Prostate gland (tissue), 2 donors: ENCODE measurements around the gene RIOK3. TPM values are rescaled to one million over a fixed set of nuclear protein-coding genes. Genes with fewer than 3 reads are reported as not detected.

Experiments
- DNase-seq: peaks from one replicate; pipeline ENCODE4 v3.0.0-alpha.2; 2019; ENCODE audit warnings: low spot score
- H3K27ac ChIP-seq, 2 donors: fragments of 200-600 bp; sonication (generic); 2 replicates each; pipeline ENCODE4 v1.5.1; 2017 to 2019
- H3K27me3 ChIP-seq: fragments of 200-600 bp; sonication (generic); replicated peaks from 2 replicates; pipeline ENCODE4 v1.5.1; 2019; ENCODE audit not compliant: insufficient read depth
- H3K36me3 ChIP-seq, 2 donors: fragments of 200-600 bp; sonication (generic); 1 replicate in 1 of 2; 2 replicates in 1 of 2; pipeline versions ENCODE4 v1.5.1 to v1.8.1; 2017 to 2019
- H3K4me1 ChIP-seq: fragments of 200-600 bp; sonication (generic); replicated peaks from 2 replicates; pipeline ENCODE4 v1.5.1; 2019
- H3K4me3 ChIP-seq, 2 donors: fragments of 200-600 bp; sonication (generic); 2 replicates each; pipeline ENCODE4 v1.5.1; 2017 to 2019
- H3K9me3 ChIP-seq: fragments of 200-600 bp; sonication (generic); 2 replicates; pipeline ENCODE4 v1.5.1; 2017
- CTCF ChIP-seq, 4 experiments: fragments of 200-600 bp in 2 of 4; fragments of 450-650 bp in 2 of 4; sonication (generic) in 2 of 4; IDR thresholded peaks; 1 replicate in 3 of 4; 2 replicates in 1 of 4; pipeline ENCODE4 v1.5.1; 2016 to 2019; ENCODE audit warnings: antibody characterized with exemption in 4 of 4, mild to moderate bottlenecking in 2 of 4, moderate library complexity in 2 of 4
- POLR2A ChIP-seq: fragments of 450-650 bp; IDR thresholded peaks from one replicate; pipeline ENCODE4 v1.6.1; 2016; ENCODE audit warnings: antibody characterized with exemption, mild to moderate bottlenecking
- POLR2AphosphoS5 ChIP-seq: sonication (generic); formaldehyde crosslinking; IDR thresholded peaks from one replicate; pipeline ENCODE4 v1.6.1; 2017; ENCODE audit warnings: antibody characterized with exemption
- WGBS: methylation state at CpG from one replicate; pipeline ENCODE4 v1.1.5; 2018; 5-methylcytosine and 5-hydroxymethylcytosine counted together
- intact Hi-C: fragments of 100-400 bp; cut with DNase I; formaldehyde crosslinking; loops from one replicate; pipeline ENCODE4 v1.14.2; 2022
- total RNA-seq, 2 donors: library from RNA; depleted of rRNA; stranded (reverse); fragments of >200 nt; gene quantifications; one replicate each; pipeline ENCODE4 v1.1.0, GENCODE V29; 2016

RIOK3 gene
- total RNA-seq, 2 donors from 2014 or later = 40.6 to 44.6 TPM

- Histone ChIP-seq H3K4me3 (peak overlapping the region; percentile 53 to 57), H3K4me1 (no peaks in the 10 kb centered on the region), H3K27ac (peak overlapping the region; percentile 4 to 21), H3K27me3 (no peaks in the 10 kb centered on the region), H3K36me3 (no peaks in the 10 kb centered on the region), H3K9me3 (no peaks in the 10 kb centered on the region)
- TF ChIP-seq POLR2AphosphoS5 = no peak
- TF ChIP-seq CTCF (IDR thresholded peaks at IDR 0.05) = no peak
- no peak for TF ChIP-seq POLR2A
- no peak for DNase-seq
- intact Hi-C loops = loop anchor here (5.0 kb wide), 1 partner anchor 64 kb away; the partner anchor contains the start of gene RMC1
- 36% methylated on average over 5 of the region's 5 CpGs for WGBS
These were observed 15.1 kb upstream of the RIOK3 start for GRCh38 chr18:23438046-23438377.

GRCh38 chr18:23438608-23439366 lies 14.3 kb upstream of the RIOK3 start:
- TF ChIP-seq POLR2A (no peak), CTCF (IDR thresholded peaks at IDR 0.05) (no peak), POLR2AphosphoS5 (no peak)
- WGBS = 87% methylated on average over 11 of the region's 11 CpGs
- Histone ChIP-seq H3K4me3 (no peak overlapping the region), H3K27ac (no peak overlapping the region), H3K27me3 (no peaks in the 10 kb centered on the region), H3K4me1 (no peaks in the 10 kb centered on the region), H3K36me3 (no peaks in the 10 kb centered on the region), H3K9me3 (no peaks in the 10 kb centered on the region)
- no peak for DNase-seq
- intact Hi-C loops = loop anchor here (5.0 kb wide), 1 partner anchor 64 kb away; the partner anchor contains the start of gene RMC1

- no peak overlapping the region for H3K27ac ChIP-seq
- H3K27me3 ChIP-seq = no peaks in the 10 kb centered on the region
- no peaks in the 10 kb centered on the region for H3K4me1 ChIP-seq
- H3K36me3 ChIP-seq = no peaks in the 10 kb centered on the region
- WGBS = 85% methylated on average over 4 of the region's 4 CpGs
- H3K4me3 ChIP-seq = no peak overlapping the region
- intact Hi-C loops = no loop called here
- DNase-seq = no peak
- no peak for TF ChIP-seq POLR2A
- no peak for TF ChIP-seq POLR2AphosphoS5
- TF ChIP-seq CTCF (IDR thresholded peaks at IDR 0.05) = no peak
- no peaks in the 10 kb centered on the region for H3K9me3 ChIP-seq
These were observed 13.0 kb upstream of the RIOK3 start for GRCh38 chr18:23440131-23440530.

GRCh38 chr18:23442958-23443357 lies 10.1 kb upstream of the RIOK3 start:
- intact Hi-C loops = no loop called here
- H3K4me3 ChIP-seq = no peak overlapping the region
- no peak for TF ChIP-seq POLR2AphosphoS5
- TF ChIP-seq CTCF (IDR thresholded peaks at IDR 0.05) = no peak
- no peak for TF ChIP-seq POLR2A
- H3K4me1 ChIP-seq = no peaks in the 10 kb centered on the region
- no peaks in the 10 kb centered on the region for H3K36me3 ChIP-seq
- DNase-seq = no peak
- H3K27me3 ChIP-seq = no peaks in the 10 kb centered on the region
- H3K27ac ChIP-seq = no peak overlapping the region
- no peaks in the 10 kb centered on the region for H3K9me3 ChIP-seq
- WGBS = 86% methylated on average over 3 of the region's 3 CpGs

- 94% methylated on average over 1 of the region's 1 CpG for WGBS
- no peaks in the 10 kb centered on the region for H3K27me3 ChIP-seq
- TF ChIP-seq CTCF (IDR thresholded peaks at IDR 0.05) (no peak), POLR2A (no peak), POLR2AphosphoS5 (no peak)
- H3K4me1 ChIP-seq = peaks cover 2% of the 10 kb centered on the region
- no peaks in the 10 kb centered on the region for H3K36me3 ChIP-seq
- no peak for DNase-seq
- H3K27ac ChIP-seq = no peak overlapping the region
- no peaks in the 10 kb centered on the region for H3K9me3 ChIP-seq
- no peak overlapping the region for H3K4me3 ChIP-seq
- intact Hi-C loops = no loop called here
These were observed 4.8 kb upstream of the RIOK3 start for GRCh38 chr18:23448291-23448690.
